HG03280 (cell line): Measurements from ENCODE around the gene FAAP100.
A peak's percentile ranks its signal among the peaks of the same experiment; 100 is the strongest.

ENCODE experiments used
- ATAC-seq: cut with Tn5 transposase; IDR thresholded peaks from one replicate; pipeline ENCODE4 v1.9.1; 2021; ENCODE audit warnings: mild to moderate bottlenecking, moderate library complexity; ENCODE audit not compliant: unreplicated experiment

Gene FAAP100

DNA sequence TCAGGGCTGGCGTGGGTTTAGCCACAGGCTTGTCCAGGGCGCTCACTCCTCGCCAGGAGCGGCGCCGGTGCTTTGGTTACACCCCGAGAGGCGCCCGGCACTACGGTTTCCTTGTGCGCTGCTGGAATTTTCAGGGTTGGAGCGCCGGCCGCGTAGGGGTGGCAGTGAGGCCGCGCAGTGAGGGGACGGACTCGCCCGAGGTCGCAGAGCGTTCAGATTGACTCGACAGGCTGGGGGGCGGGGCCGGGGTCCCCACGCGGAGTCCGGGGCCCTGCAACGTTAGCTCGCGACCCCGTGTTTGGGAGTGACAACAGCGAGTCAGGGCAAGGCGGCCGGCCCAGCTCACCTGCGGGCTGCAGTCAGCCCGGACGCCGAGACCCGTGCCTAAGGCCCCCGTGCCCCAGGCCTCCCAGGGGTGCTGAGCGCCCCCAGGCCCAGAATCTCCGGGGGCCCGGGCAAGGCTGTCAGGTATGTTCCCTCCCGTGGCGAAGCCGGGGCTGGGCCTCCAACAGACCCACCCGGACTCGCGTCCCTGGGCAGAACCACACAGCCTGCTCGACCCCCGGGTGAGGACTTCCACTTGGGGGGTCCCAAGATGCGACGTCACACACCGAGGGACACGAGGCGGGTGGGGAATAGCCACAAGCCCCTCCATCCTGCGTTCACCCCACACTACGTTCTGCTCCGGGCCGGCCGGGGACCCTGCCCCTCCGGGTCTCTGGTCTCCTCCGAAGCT, 38.2 kb downstream of the FAAP100 start:
- no peak for ATAC-seq

DNA sequence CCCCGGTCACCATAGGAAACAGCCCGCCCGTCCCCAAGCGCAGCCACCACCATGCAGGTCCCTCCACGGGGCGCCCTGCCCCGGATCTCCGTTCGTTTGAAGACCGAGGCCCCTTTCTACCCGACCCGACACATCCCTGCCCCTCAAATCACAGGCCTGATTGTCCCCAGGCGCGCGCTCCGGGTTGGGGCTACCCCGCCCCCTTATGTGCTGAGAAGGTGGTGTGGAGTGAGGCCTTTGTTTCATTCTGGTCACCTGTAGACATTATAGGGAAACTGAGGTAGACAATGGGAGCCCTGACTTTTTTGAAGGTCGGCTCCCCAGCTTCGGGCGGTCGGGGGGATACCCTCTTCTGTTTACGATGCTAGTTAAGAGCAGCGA, 38.8 kb downstream of the FAAP100 start:
- no peak for ATAC-seq

DNA sequence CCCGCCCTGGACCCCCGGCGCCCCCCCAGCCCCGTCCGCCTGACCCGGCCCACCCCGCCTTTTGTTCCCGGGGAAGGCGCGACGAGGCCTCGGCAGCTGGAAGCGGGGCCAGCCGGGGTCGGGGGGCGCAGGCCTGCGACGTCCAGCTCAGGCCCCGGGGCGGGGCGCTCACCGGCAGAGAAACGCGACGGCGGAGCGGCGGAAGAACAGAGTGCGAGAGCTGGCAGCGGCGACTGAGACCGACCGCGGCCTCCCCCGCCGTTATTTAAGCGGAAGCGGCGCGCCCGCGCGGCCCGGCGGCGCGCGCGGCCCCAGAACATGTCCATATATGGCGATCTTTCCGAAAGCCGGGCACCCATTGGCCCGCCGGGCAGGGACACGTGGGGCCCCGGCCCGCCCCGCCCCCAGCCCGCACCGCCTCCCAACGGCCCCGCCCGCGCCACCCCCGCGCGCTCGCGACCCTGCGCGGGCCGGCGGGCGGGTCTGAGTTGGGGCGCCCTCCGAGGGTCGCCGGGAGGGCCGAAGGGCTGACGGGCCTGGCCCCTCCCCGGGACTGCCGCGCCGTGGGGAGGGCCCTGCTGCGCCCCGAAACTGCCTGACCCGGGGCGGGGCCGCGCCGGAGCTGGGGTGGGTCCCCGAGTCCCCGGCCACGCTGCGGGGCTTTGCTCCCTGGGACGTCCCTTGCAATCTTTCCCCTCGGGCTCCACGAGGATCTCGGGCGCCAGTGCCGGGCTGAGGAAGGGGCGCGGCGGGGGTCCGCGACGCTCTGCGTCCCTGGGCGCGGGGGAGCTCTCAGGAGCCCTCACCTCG, 39.4 kb downstream of the FAAP100 start, which contains the start of gene ACTG1:
TSS of gene ACTG1 (minus strand) at position 238 of the 810 bp plus-strand sequence. CDS start 445 bp downstream, outside the sequence.
- ATAC-seq: peak; percentile 43

DNA sequence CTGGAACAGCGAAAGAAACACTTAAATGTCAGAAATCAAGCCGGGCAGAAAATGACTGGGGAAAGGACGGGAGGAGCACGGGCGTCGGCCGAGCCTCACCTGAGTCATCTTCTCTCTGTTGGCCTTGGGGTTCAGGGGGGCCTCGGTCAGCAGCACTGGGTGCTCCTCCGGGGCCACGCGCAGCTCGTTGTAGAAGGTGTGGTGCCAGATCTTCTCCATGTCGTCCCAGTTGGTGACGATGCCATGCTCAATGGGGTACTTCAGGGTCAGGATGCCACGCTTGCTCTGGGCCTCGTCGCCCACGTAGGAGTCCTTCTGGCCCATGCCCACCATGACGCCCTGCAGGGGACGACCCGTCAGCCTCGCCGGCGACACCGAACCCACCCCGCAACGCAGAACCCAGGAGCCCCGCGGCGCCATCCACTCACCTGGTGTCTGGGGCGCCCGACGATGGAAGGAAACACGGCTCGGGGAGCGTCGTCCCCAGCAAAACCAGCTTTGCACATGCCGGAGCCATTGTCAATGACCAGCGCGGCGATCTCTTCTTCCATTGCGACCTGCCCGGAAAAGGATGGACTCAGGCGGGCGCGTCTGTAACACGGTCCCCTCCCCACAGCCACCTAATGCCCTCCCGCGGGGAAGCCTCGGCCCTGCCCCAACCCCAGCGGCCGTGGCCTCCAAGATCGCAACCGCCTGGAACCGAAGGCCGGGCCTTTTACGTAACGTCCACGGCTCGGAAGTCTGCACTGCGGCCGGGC, 40.2 kb downstream of the FAAP100 start:
- ATAC-seq: no peak

DNA sequence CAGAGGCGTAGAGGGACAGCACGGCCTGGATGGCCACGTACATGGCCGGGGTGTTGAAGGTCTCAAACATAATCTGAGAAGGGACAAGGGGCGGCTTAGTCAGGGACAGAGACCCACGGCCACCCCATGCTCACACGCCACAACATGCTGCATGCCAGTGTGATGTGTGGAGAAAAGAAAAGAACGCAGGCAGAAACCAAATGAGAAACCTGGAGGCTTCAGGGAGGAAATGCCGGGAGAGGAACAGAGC, 40.7 kb downstream of the FAAP100 start:
- ATAC-seq: no peak

DNA sequence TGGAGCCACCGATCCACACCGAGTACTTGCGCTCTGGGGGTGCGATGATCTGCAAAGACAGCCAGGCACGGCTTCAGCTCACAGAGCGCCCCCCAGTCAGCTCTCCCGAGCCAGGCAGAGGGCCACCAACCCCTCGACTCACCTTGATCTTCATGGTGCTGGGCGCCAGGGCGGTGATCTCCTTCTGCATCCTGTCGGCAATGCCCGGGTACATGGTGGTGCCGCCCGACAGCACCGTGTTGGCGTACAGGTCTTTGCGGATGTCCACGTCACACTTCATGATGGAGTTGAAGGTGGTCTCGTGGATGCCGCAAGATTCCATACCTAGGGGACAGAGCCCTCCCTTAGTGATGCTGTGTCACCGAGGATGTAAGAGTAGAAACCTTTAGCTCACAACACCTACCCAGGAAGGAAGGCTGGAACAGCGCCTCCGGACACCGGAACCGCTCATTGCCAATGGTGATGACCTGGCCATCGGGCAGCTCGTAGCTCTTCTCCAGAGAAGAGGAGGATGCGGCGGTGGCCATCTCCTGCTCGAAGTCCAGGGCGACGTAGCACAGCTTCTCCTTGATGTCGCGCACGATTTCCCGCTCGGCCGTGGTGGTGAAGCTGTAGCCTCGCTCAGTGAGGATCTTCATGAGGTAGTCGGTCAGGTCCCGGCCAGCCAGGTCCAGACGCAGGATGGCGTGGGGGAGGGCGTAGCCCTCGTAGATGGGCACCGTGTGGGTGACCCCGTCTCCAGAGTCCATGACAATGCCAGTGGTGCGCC, 41.2 kb downstream of the FAAP100 start:
- no peak for ATAC-seq

DNA sequence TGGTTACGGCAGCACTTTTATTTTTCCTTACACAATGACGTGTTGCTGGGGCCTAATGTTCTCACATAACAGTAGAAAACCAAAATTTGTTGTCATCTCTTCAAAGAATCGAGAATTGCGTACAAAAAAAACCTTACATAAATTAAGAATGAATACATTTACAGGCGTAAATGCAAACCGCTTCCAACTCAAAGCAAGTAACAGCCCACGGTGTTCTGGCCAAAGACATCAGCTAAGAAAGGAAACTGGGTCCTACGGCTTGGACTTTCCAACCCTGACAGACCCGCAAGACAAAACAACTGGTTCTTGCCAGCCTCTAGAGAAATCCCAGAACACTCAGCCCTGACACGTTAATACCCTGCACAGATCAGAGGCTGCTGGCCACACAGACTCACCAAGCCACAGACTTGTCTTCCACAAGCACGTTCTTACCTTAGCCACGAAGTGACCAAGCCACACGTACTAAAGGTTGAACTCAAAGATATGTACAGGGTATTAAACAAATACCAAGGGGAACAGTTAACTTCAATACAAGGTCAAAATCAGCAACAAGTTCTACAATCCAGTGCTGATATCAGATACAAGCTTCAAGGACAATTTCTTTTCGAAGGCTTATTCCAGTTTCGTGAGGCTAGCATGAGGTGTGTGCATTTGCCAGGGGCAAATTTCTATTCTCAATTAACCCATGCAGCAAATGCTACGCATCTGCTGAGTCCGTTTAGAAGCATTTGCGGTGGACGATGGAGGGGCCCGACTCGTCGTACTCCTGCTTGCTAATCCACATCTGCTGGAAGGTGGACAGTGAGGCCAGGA, 42.0 kb downstream of the FAAP100 start:
- ATAC-seq: no peak

DNA sequence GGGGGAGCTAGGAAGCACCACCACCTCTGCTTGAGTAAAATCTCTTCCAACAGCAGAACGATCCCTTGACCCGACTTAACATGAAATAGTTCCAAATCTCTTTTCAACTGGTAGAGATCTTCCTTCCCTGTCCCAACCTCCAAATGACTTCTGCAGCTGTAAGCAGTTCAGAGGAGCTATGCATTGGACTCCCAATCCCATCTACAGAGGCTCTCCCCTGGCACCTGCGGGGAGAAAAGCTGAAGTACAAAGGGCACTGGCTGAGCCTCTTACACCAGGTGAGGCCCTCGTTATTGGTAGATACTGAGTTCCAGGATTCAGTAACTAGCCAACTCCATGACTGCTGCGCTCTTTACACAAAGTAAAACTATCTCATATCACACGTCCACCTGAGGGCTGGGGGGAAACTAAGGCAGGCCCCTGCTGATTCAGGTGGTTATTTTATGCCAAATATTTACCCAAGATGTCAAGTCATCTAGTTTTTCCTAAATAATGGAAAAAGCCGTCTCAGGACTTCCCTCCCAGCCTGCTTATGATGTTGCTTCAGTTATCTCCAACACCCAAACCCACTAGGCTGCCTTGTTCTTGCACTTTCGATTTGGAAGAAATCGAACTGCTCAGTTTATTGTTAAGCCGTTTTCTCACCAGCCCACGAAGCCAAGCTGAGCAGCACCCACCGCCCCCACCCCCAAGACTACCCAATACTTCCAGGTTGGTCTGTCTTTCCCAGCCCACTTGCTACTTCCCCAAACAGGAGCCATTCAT, 42.8 kb downstream of the FAAP100 start:
- ATAC-seq: no peak

DNA sequence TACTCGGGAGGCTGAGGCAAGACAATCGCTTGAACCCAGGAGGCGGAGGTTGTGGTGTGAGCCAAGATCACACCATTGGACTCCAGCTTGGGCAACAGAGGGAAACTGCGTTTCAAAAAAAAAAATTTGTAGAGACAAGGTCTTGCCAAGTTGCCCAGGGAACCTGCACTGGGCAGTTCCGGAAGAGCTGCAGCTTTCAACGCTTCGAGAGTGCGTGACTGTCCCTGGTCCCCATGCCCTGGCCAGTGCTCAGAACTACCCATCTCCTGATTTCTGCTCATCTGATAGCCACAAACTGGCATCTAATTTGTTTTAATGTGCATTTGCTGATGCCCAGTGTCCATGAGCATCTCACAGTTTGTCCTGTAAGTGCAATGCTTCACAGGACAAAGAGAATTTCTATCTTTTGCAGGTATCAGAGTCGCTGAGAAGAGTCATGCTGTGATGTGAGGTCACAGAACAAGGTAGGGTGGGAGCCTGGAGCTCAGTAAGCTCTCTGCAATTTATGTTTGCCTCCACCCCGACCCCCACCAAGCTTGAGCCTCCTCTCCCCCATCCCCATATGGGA, 43.4 kb downstream of the FAAP100 start:
- no peak for ATAC-seq

DNA sequence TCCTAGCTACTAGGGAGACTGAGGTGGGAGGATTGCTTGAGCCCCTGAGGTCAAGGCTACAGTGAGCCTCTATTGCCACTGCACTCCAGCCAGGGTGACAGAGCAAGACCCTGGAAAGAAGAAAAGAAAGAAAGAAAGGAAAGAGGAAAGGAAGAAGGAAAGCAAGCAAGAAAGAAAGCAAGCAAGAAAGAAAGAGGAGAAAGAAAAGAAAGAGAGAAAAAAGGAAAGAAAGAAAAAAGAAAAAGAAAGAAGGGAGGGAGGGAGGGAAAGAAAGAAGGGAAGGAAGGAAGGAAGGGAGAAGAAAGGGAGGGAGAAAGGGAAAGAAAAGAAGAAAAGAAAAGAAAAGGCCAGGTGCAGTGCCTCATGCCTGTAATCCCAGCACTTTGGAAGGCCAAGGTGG, 48.5 kb downstream of the FAAP100 start:
- no peak for ATAC-seq

DNA sequence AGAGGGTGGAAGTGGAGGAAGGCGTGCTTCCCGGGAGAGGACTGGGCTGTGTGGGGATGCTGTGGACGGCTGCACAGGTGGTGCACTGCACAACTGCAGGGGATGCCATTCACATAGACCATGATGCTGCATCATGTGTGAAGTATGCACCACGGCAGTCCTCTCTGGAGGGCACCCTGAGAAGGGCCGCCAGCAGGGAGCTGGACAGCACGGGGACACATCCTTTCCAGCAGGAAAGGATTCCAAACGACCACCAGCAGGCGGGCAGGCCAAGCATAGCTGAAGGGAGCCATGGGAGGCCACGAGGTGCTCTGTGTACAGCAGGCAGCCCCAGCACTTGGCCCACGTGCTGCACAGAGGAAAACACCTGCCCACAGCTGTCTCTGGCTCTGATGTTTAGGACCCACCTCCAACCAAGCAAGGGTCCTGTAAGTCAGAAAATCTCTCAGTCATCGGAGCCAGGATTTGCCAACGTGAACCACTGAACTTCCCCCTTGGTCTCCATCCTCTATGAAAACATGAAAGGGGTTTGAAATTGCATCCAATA, 49.6 kb downstream of the FAAP100 start:
- ATAC-seq: no peak

DNA sequence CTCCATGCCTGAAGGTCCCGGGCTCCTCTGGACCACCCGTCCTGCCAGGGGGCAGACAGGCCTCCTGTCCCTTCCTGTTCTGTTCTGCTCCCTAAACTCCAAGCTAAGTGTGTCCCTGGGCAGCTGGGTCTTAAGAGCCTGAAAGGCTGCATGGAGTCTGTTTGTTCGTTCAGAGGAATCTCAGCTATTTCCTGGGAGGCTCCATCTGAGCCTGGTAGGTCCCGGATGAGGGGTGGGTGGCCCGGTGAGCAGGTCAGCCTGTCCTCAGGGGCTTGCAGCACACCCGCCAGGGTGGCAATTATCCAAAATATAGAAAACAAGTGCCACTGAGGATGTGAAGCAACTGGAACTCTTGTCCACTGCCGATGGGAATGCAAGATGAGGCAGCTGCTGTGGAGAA, 52.1 kb downstream of the FAAP100 start:
- no peak for ATAC-seq

DNA sequence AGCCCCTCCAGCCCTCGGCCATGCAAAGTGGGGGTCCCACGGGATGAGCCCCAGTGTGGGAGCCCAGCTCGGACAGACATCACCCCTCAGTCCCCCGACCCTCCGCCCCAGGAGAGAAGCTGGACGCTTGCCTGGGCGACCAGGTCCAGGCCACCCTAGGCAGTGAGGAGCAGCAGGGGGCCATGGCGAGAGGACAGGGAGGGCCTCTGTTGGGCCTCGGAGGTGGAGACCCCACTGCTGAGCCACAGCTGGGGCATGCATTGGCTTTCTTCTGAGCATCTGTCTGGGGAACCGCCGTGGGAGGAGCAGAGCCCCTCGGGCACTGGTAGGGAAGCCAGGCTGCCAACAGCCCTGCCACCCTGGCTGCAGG, 52.6 kb downstream of the FAAP100 start:
- no peak for ATAC-seq

DNA sequence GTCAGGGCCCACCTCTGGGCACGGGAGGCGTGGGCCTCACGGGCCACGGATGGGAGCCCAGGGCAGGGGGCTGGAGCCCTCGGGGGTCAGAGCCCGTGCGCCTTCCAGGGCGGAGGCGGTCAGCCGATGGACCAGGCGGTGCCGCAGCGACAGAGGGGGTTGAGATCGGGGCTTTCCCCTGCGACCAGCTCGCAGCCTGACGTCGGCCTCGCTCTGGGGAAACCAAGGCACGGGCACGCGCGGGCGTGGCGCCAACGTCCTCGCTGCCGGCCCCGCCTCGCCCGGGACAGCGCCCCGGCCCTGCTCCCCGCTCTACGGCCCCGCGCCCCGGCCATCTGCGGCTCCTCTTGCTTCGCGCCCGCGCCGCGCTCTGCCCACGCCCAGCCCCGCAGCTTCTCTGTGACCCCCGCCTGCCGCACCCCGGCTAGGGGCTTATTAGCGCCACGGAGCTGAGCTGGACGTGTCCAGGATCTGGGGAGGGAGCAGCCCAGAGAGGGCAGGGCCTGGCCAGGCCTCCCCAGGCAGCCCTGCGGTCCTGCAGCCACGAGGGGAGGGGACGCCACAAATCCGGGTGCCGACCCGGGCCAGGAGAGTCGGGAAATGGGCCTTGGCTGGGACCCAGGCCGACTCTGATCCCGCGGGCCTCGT, 53.1 kb downstream of the FAAP100 start:
- ATAC-seq: no peak

DNA sequence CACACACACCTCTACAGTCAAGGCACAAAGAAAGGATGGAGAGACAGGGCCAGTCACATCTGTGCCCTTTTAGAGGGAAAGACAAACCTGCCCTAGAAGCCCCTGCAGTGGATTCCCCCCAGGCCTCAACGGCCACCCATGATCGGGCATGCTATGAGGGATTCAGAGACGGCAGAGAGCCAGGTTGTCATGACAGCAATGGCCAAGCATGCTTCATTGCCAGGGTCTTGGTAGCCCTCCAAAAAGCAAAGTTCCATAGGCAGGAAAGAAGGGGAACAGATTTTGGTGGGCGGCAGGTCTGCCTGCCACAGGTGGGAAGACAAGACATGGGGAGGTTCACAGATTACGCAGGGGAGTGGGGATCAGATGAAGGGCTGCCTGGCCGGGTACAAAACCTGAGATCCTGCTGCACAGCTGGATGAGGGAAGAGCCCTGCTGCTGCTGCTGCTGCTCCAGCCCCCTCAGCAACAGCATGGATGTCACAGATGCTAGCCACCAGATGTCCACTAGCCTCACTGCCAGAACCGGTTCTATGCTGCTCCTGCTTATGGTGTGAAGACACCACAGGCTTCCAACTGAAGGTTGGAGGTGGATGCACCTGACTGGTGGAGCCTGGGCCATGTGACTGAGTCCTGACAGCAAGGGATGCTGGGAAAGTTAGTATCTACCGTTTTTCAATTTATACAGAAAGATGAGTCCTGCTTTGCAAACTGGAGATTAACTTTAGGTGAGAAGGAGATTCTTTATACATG, 57.4 kb downstream of the FAAP100 start:
- ATAC-seq: no peak

DNA sequence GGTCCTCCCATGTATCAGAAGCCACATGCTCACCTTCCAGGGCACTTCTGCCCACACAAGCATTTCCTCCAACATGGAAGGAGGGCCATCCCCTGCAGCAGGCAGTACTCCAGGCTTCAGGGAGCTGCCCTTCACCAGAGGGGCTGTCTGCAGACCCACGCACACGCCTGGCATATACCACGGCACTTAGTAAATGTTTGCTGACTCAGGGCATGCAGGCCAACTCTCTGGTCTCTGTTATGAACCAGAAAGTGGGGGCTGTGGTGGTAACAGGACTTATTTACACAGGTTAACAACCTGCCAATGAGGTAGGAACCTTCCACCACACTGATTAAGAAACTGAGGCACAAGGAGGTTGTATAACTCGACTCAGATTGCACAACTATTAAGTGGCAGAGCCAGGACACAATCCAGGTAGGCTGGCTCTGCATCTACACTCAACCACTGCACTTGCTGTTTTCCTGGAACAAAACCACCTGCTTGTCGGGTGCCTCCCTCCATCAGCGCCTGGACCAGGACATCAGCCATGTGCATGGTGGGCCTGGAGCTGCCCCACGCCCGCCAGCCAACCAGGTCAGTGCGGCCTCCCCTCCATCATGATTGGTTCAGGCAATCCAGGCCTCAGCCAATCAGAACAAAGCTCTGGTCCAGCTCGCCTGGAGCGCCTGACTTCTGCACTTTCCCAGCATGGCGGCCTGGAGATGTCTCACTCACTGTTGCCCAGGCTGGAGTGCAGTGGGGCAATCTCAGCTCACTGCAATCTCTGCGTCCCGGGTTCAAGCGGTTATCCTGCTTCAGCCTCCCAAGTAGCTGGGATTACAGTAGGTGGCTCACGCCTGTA, 58.7 kb downstream of the FAAP100 start:
- no peak for ATAC-seq

DNA sequence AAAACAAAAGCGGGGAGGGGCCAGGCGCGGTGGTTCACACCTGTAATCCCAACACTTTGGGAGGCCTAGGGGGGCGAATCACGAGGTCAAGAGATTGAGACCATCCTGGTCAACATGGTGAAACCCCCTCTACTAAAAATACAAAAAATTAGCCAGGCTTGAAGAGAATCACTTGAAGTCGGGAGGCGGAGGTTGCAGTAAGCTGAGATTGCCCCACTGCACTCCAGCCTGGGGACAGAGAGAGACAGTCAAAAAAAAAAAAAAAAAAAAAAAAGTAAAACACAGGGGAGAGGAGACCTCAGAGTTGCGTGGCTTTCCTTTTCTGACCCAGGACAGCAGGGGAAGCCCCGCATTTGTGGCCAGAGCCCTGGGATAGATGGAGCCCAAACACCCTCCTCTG, 59.4 kb downstream of the FAAP100 start:
- ATAC-seq: no peak
